Cardiac septum (tissue), 1 donor: Measurements from ENCODE around the gene LAPTM5. TPM values are rescaled to one million over a fixed set of nuclear protein-coding genes. Genes with fewer than 3 reads are reported as not detected.
"Not testable (repeated sequence)": the region's sequence is repeated elsewhere in the genome, so short reads cannot be mapped to it uniquely, and the experiment has no call there.

Experiments used
- DNase-seq: peaks from one replicate; pipeline ENCODE4 v3.0.0-alpha.2; 2020; ENCODE audit warnings: low spot score
- intact Hi-C: fragments of 100-400 bp; cut with DNase I; formaldehyde crosslinking; loops from one replicate; pipeline ENCODE4 v1.14.0; 2022
- long read RNA-seq: library from polyadenylated mRNA; unstranded; transcript quantifications from one replicate; pipeline ENCODE4 v2.0.0, GENCODE V29; 2021
- total RNA-seq: library from RNA; stranded (reverse); fragmentation: NEBNext Ultra II Directional; extraction: Animal tissue kit (Norgen Biotek cat#: 25700); gene quantifications from one replicate; pipeline ENCODE4 v1.2.1, GENCODE V29; 2021
- donor health status: DM: no; HTN: no; CAD: no.

The LAPTM5 gene, protein sequence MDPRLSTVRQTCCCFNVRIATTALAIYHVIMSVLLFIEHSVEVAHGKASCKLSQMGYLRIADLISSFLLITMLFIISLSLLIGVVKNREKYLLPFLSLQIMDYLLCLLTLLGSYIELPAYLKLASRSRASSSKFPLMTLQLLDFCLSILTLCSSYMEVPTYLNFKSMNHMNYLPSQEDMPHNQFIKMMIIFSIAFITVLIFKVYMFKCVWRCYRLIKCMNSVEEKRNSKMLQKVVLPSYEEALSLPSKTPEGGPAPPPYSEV
- 14.2 TPM for total RNA-seq
- long read RNA-seq, transcript LAPTM5-201 (8 exons, 2,223 nt), result major isoform, 6 of 8 reads
- long read RNA-seq, partial matches to known transcripts, result 1 of 8 reads
- long read RNA-seq, other reads (novel, unspliced or antisense), result 1 of 8 reads

DNA sequence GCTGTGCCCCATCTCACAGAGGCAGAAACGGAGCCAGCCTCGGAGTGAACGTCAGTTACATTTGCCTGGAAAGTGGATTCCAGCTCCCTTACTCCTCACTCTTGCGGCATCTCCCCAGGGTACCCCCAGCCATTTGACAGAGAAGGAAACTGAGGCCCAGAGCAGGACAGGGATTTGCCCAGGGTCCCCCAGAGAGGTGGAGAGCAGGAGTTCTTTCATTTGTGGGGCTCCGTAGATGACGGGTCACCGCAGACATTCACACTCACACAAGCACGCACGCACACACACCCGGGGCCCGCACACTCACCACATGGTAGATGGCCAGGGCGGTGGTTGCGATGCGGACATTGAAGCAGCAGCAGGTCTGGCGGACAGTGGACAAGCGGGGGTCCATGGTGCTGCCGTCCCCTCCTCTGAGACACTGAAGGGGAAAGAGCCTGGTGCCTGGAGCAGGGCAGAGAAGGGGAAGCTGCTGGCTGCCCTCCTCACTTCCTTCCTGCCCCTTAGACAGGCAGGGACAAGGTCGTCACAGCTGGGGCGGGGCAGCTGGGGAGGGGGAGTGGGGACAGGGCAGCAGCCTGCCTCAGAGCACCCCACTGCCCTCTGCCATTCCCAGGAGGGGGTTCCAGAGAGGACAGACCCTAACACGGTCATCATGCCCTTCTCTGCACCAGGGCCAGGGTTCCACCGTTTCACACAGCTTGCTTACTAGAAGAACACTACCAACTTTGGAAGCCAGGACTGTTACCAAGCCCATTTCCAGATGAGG is at the start of gene LAPTM5:
Gene LAPTM5, minus strand, starts transcription at position 423 of the 769 bp plus-strand sequence. Its CDS starts 29 bp downstream, at position 394.
- peak; percentile 94 for DNase-seq
- intact Hi-C loops, result no loop called here

DNA sequence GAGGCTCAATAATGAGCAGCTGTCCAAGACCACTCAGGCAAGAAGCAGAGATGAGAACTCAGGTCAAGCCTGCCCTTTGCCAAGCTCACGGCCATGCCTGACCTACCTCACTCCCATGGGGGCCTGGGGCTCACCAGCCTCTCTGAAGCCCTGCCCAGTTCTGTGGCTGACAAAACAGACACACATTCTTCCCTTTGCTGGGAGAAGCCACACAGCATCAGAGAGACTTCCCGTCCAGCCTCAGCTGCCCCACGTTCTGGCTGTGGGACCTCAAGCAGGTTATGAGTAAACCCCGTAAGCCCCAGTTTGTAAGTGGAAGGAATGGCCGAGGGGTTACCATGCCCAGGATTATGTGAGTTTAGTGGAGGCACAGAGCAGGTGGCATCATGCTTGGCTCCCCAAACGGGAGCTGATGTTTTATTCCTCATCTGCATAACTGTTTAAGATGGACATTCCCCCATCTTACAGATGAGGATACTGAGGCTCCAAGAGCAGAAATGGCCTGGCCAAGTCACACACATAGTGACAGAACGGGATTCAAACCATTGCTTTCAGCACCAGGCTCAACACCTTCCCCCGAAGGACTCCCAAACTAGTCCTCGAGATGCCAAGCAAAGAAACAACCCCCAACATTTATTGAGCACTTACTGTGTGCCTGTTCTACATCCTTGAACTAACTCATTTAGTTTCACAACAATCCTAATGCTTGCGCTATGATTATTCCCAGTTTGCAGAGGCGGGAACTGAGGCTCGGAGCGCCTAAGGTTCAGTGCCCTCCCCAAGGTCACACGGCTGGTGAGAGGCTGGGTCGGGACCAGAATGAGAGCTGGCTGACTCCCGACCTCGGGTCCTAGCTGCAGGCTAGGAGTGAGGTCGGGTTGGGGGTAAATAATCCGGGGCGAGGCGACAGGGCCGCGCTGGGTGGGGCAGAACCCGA is 49.1 kb upstream of the LAPTM5 start:
- intact Hi-C loops, result no loop called here
- DNase-seq, result no peak

GRCh38 chr1:30805304-30806003 is 47.9 kb upstream of the LAPTM5 start:
- intact Hi-C loops, result no loop called here
- DNase-seq, result no peak

- no peak for DNase-seq
- intact Hi-C loops, result loop anchor here (5.0 kb wide), 1 partner anchor 47 kb away; no protein-coding TSS in a partner anchor
These were observed 47.2 kb upstream of the LAPTM5 start for GRCh38 chr1:30804822-30805221.

- intact Hi-C loops, result loop anchor here (5.0 kb wide), 1 partner anchor 48 kb away; no protein-coding TSS in a partner anchor
- no peak for DNase-seq
These were observed 46.8 kb upstream of the LAPTM5 start for GRCh38 chr1:30804352-30804751.

DNA sequence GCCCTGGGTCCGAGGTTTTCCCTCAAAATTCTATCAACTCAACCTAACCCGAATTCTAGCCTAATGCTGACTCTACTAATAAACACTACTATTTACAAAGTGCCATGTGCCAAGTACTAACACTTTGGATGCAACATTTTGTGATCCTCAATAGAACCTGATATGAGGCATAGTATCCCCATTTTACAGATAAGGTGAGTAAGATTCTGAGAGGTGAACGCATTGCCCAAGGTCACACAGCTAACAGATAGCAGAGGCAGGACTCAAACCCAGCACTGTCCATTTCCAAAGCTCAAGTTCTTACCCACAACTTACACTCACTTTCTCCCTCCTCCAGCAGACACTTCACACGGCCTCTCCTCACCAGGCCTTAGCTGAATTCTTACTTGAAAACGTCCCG is 46.0 kb upstream of the LAPTM5 start:
- intact Hi-C loops, result loop anchor here (5.0 kb wide), 1 partner anchor 49 kb away; no protein-coding TSS in a partner anchor
- DNase-seq, result no peak

DNA sequence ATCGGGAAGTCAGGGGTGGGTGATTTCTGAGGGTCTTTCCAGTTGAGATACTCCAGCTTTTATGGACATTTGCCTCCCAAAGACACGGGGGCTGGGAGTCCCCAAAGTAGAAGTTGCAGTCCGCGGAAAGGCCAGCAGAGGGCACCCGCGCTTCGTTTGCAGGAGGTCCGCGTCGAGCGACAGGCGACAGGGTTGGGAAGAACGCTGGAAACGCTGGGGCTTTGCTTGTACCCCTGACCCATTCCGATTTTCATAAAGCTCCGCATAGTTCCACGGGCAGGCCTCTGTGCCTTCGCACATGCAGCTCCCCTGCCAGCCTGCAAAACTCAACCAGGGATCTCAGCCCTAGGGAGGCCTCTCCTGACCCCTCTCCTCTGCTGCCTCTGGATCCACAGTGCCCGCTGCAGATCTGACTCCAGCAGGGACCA is 44.2 kb upstream of the LAPTM5 start:
- intact Hi-C loops, result loop anchor here (1.0 to 5.0 kb wide), 3 partner anchors 19 to 110 kb away; no protein-coding TSS in a partner anchor
- peak; percentile 93 for DNase-seq

GRCh38 chr1:30799233-30799511 is 41.6 kb upstream of the LAPTM5 start:
- DNase-seq, result no peak
- intact Hi-C loops, result no loop called here

- DNase-seq, result no peak
These were observed 41.0 kb upstream of the LAPTM5 start for GRCh38 chr1:30798389-30799232.

DNA sequence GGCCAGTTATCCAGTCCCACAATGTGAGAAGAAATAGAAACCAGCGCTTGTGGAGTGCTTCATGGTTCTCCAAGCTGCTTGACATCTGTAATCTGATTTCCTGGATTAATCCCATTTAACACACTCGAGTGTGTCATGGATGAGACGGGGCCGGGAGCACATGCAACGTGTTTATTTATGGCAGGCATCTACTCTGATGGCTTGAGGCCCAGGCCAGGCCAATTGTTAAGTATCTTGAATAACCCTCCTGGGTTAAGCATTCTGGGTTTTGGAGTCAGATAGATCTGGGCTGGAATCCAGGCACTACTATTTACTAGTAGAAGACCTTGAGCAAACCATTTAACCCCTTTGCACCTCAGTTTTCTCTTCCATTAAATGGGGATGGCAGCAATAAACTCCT is 37.5 kb upstream of the LAPTM5 start:
- intact Hi-C loops, result no loop called here

More at GRCh38 chr1:30798389-30799232, 41.0 kb upstream of the LAPTM5 start:
- intact Hi-C loops, result no loop called here

GRCh38 chr1:30794260-30794659 is 36.7 kb upstream of the LAPTM5 start:
- DNase-seq, result no peak
- intact Hi-C loops, result no loop called here

More for the DNA sequence above, 37.5 kb upstream of the LAPTM5 start:
- no peak for DNase-seq

- DNase-seq, result no peak
- intact Hi-C loops, result no loop called here
These were observed 35.6 kb upstream of the LAPTM5 start for GRCh38 chr1:30793209-30793608.

GRCh38 chr1:30791868-30792267 is 34.3 kb upstream of the LAPTM5 start:
- intact Hi-C loops, result no loop called here
- no peak for DNase-seq

GRCh38 chr1:30790850-30791778 is 33.5 kb upstream of the LAPTM5 start:
- no peak for DNase-seq
- intact Hi-C loops, result no loop called here

- DNase-seq, intact Hi-C loops: not testable (repeated sequence)
These were observed 32.6 kb upstream of the LAPTM5 start for GRCh38 chr1:30790256-30790525.

DNA sequence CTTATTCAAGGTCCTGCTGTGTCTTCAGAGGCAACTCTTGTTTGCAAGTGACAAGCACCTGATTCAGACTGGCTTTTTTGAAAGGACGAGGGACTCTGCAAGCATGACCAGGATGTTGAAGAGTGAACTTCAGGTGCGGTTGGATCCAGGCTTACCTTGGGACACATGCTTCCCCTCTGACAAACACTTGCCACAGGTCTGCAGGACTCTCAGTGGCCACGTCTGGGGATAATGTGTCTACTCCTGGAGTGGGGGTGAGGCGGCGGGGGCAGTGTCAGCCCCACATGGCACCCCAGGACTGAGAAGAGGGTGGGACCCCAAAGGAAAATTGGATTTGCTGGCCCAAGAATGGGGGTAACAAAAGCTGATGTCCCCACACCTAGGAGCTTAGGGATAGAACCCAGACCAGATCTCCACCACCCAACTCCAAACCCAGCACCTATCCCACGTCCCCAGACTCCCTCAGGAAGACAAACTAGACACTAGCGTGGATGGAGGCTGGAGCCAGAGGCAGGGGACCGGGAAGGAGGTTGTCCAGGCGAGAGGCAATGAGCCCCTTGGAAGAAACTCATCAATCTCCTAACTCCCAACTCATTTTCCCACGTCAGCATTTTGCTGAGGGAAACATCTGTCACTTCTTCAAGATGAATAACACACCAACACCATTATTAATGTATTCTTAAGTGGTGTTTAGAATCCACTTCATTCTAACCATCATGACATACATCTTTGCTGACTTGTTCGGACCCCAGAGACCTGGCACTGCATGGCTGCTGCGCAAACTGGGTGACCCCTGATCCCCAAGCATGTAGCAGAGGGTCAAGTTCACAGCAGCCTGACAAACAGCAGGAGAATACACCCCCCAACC is 32.0 kb upstream of the LAPTM5 start:
- DNase-seq, result no peak
- intact Hi-C loops, result no loop called here
